Transverse colon (tissue), 4 donors: ENCODE results near the gene GSDMA.

ENCODE experiments used
- CTCF ChIP-seq, 5 experiments: fragments of 200-600 bp in 3 of 5; fragments of 450-650 bp in 2 of 5; sonication (generic) in 3 of 5; IDR thresholded peaks; 1 replicate in 2 of 5; 2 replicates in 3 of 5; pipeline ENCODE4 v1.5.1; 2016 to 2017; ENCODE audit warnings: antibody characterized with exemption in 5 of 5, inconsistent platforms in 3 of 5, mild to moderate bottlenecking in 2 of 5, moderate library complexity in 1 of 5
- EP300 ChIP-seq: sonication (generic); formaldehyde crosslinking; IDR thresholded peaks from one replicate; pipeline ENCODE4 v1.6.1; 2017; ENCODE audit warnings: antibody characterized with exemption, low read depth
- POLR2A ChIP-seq: fragments of 450-650 bp; IDR thresholded peaks from one replicate; pipeline ENCODE4 v1.6.1; 2016; ENCODE audit warnings: antibody characterized with exemption, mild to moderate bottlenecking, moderate library complexity
- POLR2AphosphoS5 ChIP-seq, 3 donors: sonication (generic); formaldehyde crosslinking; IDR thresholded peaks; one replicate each; pipeline ENCODE4 v1.6.1; 2016; ENCODE audit warnings: antibody characterized with exemption in 3 of 3

GRCh38 chr17:40022961-40023541 is 60.2 kb downstream of the GSDMA start:
- TF ChIP-seq CTCF (IDR thresholded peaks at IDR 0.05) (no peak), POLR2A (peak; percentile 9), POLR2AphosphoS5 (IDR thresholded peaks at IDR 0.05) (no peak), EP300 (no peak)
